Neural cell (in vitro differentiated cells): Measurements from ENCODE around the gene DDX52. TPM values are rescaled to one million over a fixed set of nuclear protein-coding genes. Genes with fewer than 3 reads are reported as not detected.

Experiments
- H2AFZ ChIP-seq: fragments of 200-600, 300-800 bp; sonication (generic), shearing (Covaris generic); 2 replicates; pipeline ENCODE4 v1.6.0; 2014; ENCODE audit warnings: low read depth, mild to moderate bottlenecking, antibody characterized with exemption, low read length, moderate library complexity
- H3F3A ChIP-seq: fragments of 200-600 bp; shearing (Covaris generic); 2 replicates; pipeline ENCODE4 v1.6.1; 2016; ENCODE audit warnings: mild to moderate bottlenecking, moderate library complexity, mixed read lengths, antibody characterized with exemption, low read length; ENCODE audit not compliant: insufficient read depth, poor library complexity, severe bottlenecking
- H3K27ac ChIP-seq: fragments of 200-600, 300-800 bp; sonication (generic), shearing (Covaris generic); 2 replicates; pipeline ENCODE4 v1.5.1; 2014; ENCODE audit warnings: mild to moderate bottlenecking, low read length, moderate library complexity
- H3K27me3 ChIP-seq: fragments of 300-800, 200-600 bp; sonication (generic), shearing (Covaris generic); 2 replicates; pipeline ENCODE4 v1.6.0; 2014; ENCODE audit warnings: mild to moderate bottlenecking, low read depth, low read length, moderate library complexity; ENCODE audit not compliant: insufficient read depth
- H3K36me3 ChIP-seq: fragments of 300-800, 200-600 bp; sonication (generic), shearing (Covaris generic); 2 replicates; pipeline ENCODE4 v1.5.1; 2014; ENCODE audit warnings: mild to moderate bottlenecking, antibody characterized with exemption, low read length, moderate library complexity; ENCODE audit not compliant: insufficient read depth
- H3K4me2 ChIP-seq: fragments of 300-800, 200-600 bp; sonication (generic), shearing (Covaris generic); 2 replicates; pipeline ENCODE4 v1.6.0; 2014; ENCODE audit warnings: mild to moderate bottlenecking, low read length
- H3K4me3 ChIP-seq: fragments of 300-800, 200-600 bp; sonication (generic), shearing (Covaris generic); 2 replicates; pipeline ENCODE4 v1.5.1; 2014; ENCODE audit warnings: mild to moderate bottlenecking, low read length, moderate library complexity
- H3K79me2 ChIP-seq: fragments of 200-600 bp; shearing (Covaris generic); replicated peaks from 2 replicates; pipeline ENCODE4 v1.6.0; 2014; ENCODE audit warnings: mild to moderate bottlenecking, low read length, moderate library complexity; ENCODE audit not compliant: insufficient read depth
- H3K9ac ChIP-seq: fragments of 300-800, 200-600 bp; sonication (generic), shearing (Covaris generic); 2 replicates; pipeline ENCODE4 v1.6.1; 2016; ENCODE audit warnings: mild to moderate bottlenecking, low read length, mixed read lengths
- H3K9me2 ChIP-seq: fragments of 200-600 bp; shearing (Covaris generic); 2 replicates; pipeline ENCODE4 v1.6.1; 2016; ENCODE audit warnings: mild to moderate bottlenecking, low read length, mixed read lengths; ENCODE audit not compliant: insufficient read depth
- H3K9me3 ChIP-seq: fragments of 200-600, 300-800 bp; sonication (generic), shearing (Covaris generic); 2 replicates; pipeline ENCODE4 v1.6.1; 2016; ENCODE audit warnings: mild to moderate bottlenecking, mixed run types, low read length, moderate library complexity, mixed read lengths
- H4K20me1 ChIP-seq: fragments of 200-600 bp; shearing (Covaris generic); 2 replicates; pipeline ENCODE4 v1.6.1; 2016; ENCODE audit warnings: mild to moderate bottlenecking, mixed run types; ENCODE audit not compliant: insufficient read depth
- EP300 ChIP-seq: fragments of 450-650 bp; conservative IDR thresholded peaks from 2 replicates; pipeline ENCODE4 v1.6.1; 2014; ENCODE audit warnings: antibody characterized with exemption, mild to moderate bottlenecking, moderate library complexity; ENCODE audit not compliant: poor library complexity, severe bottlenecking
- EZH2 ChIP-seq: fragments of 200-600, 300-800 bp; shearing (Covaris generic), sonication (generic); IDR thresholded peaks from 2 replicates; pipeline ENCODE4 v1.6.1; 2014; ENCODE audit warnings: antibody characterized with exemption, low read length, borderline replicate concordance, mild to moderate bottlenecking; ENCODE audit not compliant: insufficient read depth, poor library complexity, severe bottlenecking
- MXI1 ChIP-seq: fragments of 450-650 bp; conservative IDR thresholded peaks from 2 replicates; pipeline ENCODE4 v1.6.1; 2014; ENCODE audit warnings: antibody characterized with exemption, mild to moderate bottlenecking; ENCODE audit not compliant: poor library complexity, severe bottlenecking
- POLR2AphosphoS5 ChIP-seq: IDR thresholded peaks from 2 replicates; pipeline ENCODE4 v1.6.1; 2012
- RAD21 ChIP-seq: fragments of 450-650 bp; conservative IDR thresholded peaks from 2 replicates; pipeline ENCODE4 v1.6.1; 2014; ENCODE audit warnings: antibody characterized with exemption, mild to moderate bottlenecking, moderate library complexity
- SMC3 ChIP-seq: fragments of 450-650 bp; conservative IDR thresholded peaks from 2 replicates; pipeline ENCODE4 v1.6.1; 2014; ENCODE audit warnings: antibody characterized with exemption, mild to moderate bottlenecking, moderate library complexity; ENCODE audit not compliant: poor library complexity
- TAF1 ChIP-seq: IDR thresholded peaks from 2 replicates; pipeline ENCODE4 v1.6.1; 2012; ENCODE audit warnings: low read depth
- polyA plus RNA-seq: library from polyadenylated mRNA; depleted of rRNA; stranded (reverse); fragments of >200 nt; gene quantifications from 2 replicates; pipeline ENCODE4 v1.2.3, GENCODE V29; 2014
- TF ChIP-seq, protein P1 (sequence below): IDR thresholded peaks from 2 replicates; pipeline ENCODE4 v1.6.1; 2012; ENCODE audit warnings: borderline replicate concordance
- TF ChIP-seq, protein P2 (sequence below): fragments of 450-650 bp; IDR thresholded peaks from 2 replicates; pipeline ENCODE4 v1.5.1; 2014; ENCODE audit warnings: antibody characterized with exemption, mild to moderate bottlenecking, moderate library complexity; ENCODE audit not compliant: poor library complexity, severe bottlenecking

Gene DDX52
- polyA plus RNA-seq, 1 donor from 2014 or later = 29.7 TPM

GRCh38 chr17:37567137-37567536 lies 76.1 kb downstream of the DDX52 start:
- H3K9ac ChIP-seq = no peak overlapping the region
- H3F3A ChIP-seq = no peaks in the 10 kb centered on the region
- H3K9me3 ChIP-seq = no peaks in the 10 kb centered on the region
- H4K20me1 ChIP-seq = no peaks in the 10 kb centered on the region
- no peak overlapping the region for H2AFZ ChIP-seq
- TF ChIP-seq SMC3 (no peak), EZH2 (no peak), TAF1 (no peak), POLR2AphosphoS5 (no peak), RAD21 (no peak), EP300 (no peak), MXI1 (no peak)
- TF ChIP-seq, protein P1, sequence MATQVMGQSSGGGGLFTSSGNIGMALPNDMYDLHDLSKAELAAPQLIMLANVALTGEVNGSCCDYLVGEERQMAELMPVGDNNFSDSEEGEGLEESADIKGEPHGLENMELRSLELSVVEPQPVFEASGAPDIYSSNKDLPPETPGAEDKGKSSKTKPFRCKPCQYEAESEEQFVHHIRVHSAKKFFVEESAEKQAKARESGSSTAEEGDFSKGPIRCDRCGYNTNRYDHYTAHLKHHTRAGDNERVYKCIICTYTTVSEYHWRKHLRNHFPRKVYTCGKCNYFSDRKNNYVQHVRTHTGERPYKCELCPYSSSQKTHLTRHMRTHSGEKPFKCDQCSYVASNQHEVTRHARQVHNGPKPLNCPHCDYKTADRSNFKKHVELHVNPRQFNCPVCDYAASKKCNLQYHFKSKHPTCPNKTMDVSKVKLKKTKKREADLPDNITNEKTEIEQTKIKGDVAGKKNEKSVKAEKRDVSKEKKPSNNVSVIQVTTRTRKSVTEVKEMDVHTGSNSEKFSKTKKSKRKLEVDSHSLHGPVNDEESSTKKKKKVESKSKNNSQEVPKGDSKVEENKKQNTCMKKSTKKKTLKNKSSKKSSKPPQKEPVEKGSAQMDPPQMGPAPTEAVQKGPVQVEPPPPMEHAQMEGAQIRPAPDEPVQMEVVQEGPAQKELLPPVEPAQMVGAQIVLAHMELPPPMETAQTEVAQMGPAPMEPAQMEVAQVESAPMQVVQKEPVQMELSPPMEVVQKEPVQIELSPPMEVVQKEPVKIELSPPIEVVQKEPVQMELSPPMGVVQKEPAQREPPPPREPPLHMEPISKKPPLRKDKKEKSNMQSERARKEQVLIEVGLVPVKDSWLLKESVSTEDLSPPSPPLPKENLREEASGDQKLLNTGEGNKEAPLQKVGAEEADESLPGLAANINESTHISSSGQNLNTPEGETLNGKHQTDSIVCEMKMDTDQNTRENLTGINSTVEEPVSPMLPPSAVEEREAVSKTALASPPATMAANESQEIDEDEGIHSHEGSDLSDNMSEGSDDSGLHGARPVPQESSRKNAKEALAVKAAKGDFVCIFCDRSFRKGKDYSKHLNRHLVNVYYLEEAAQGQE = no peak
- TF ChIP-seq, protein P2, sequence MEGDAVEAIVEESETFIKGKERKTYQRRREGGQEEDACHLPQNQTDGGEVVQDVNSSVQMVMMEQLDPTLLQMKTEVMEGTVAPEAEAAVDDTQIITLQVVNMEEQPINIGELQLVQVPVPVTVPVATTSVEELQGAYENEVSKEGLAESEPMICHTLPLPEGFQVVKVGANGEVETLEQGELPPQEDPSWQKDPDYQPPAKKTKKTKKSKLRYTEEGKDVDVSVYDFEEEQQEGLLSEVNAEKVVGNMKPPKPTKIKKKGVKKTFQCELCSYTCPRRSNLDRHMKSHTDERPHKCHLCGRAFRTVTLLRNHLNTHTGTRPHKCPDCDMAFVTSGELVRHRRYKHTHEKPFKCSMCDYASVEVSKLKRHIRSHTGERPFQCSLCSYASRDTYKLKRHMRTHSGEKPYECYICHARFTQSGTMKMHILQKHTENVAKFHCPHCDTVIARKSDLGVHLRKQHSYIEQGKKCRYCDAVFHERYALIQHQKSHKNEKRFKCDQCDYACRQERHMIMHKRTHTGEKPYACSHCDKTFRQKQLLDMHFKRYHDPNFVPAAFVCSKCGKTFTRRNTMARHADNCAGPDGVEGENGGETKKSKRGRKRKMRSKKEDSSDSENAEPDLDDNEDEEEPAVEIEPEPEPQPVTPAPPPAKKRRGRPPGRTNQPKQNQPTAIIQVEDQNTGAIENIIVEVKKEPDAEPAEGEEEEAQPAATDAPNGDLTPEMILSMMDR = no peak
- no peak overlapping the region for H3K27ac ChIP-seq
- H3K27me3 ChIP-seq = no peaks in the 10 kb centered on the region
- no peaks in the 10 kb centered on the region for H3K9me2 ChIP-seq
- no peak overlapping the region for H3K4me3 ChIP-seq
- no peaks in the 10 kb centered on the region for H3K79me2 ChIP-seq
- H3K36me3 ChIP-seq = peaks cover 18% of the 10 kb centered on the region
- no peak overlapping the region for H3K4me2 ChIP-seq

- no peaks in the 10 kb centered on the region for H3F3A ChIP-seq
- no peak overlapping the region for H3K9ac ChIP-seq
- no peak for TF ChIP-seq MXI1
- peaks cover 18% of the 10 kb centered on the region for H3K36me3 ChIP-seq
- H2AFZ ChIP-seq = no peak overlapping the region
- no peaks in the 10 kb centered on the region for H4K20me1 ChIP-seq
- H3K9me3 ChIP-seq = no peaks in the 10 kb centered on the region
- no peak overlapping the region for H3K27ac ChIP-seq
- no peaks in the 10 kb centered on the region for H3K79me2 ChIP-seq
- no peaks in the 10 kb centered on the region for H3K9me2 ChIP-seq
- no peak overlapping the region for H3K4me2 ChIP-seq
- H3K4me3 ChIP-seq = no peak overlapping the region
- no peaks in the 10 kb centered on the region for H3K27me3 ChIP-seq
Observed at GRCh38 chr17:37564252-37564651, 79.0 kb downstream of the DDX52 start.

GRCh38 chr17:37562016-37562745 lies 81.1 kb downstream of the DDX52 start:
- Histone ChIP-seq H3K9me2 (no peaks in the 10 kb centered on the region), H3K79me2 (no peaks in the 10 kb centered on the region), H3K36me3 (peaks cover 11% of the 10 kb centered on the region), H3K27me3 (no peaks in the 10 kb centered on the region), H3K4me3 (no peak overlapping the region), H3K4me2 (no peak overlapping the region), H3K9ac (no peak overlapping the region), H3K9me3 (no peaks in the 10 kb centered on the region), H3F3A (no peaks in the 10 kb centered on the region), H2AFZ (no peak overlapping the region), H3K27ac (no peak overlapping the region), H4K20me1 (no peaks in the 10 kb centered on the region)
- no peak for TF ChIP-seq RAD21
- no peak for TF ChIP-seq TAF1
- TF ChIP-seq, protein P1 = no peak
- TF ChIP-seq EP300 = no peak
- no peak for TF ChIP-seq MXI1
- TF ChIP-seq SMC3 = no peak
- TF ChIP-seq, protein P2 = no peak
- TF ChIP-seq EZH2 = no peak
- no peak for TF ChIP-seq POLR2AphosphoS5
